ENCODE measurements around the gene LTBP3.

DNA sequence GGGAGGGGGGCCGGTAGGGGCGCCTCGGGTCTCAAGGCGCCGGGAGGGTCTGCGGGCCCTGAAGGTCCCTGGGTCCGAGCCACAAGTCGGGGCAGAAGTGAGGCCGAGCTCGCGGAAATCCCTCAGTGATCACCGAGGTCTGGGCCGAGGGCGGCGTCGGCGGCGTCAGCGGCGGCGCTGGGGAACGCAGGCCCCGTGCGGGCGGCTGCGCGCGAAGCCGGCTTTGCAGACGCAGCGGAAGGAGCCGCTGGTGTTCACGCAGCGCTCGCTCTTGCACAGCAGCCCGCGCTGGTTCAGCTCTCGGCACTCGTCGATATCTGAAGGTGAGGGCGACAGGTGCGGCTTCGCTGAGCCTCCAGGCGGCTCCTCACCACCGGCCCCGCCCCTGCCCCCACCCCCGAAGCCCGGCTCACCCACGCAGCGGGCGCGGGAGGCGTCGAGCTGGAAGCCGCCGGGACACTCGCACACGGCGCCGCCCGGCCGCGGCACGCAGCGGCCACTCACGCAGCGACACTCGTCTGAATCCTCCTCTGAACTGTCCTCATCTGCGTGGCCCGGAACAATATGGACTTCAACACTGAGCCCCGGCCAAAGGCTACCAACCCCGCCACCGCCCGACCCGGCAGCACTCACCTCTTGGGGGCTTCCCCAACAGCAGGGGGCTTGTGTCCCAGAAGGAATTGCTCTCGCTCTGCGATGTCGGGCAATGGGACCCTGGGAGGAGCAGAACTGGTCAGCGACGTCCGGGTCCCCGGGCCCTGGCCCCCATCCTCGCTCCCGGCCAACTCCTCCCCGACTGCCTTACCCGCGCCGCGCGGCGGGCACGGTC is 19.0 kb downstream of the LTBP3 start:
- TF ChIP-seq, protein P1, sequence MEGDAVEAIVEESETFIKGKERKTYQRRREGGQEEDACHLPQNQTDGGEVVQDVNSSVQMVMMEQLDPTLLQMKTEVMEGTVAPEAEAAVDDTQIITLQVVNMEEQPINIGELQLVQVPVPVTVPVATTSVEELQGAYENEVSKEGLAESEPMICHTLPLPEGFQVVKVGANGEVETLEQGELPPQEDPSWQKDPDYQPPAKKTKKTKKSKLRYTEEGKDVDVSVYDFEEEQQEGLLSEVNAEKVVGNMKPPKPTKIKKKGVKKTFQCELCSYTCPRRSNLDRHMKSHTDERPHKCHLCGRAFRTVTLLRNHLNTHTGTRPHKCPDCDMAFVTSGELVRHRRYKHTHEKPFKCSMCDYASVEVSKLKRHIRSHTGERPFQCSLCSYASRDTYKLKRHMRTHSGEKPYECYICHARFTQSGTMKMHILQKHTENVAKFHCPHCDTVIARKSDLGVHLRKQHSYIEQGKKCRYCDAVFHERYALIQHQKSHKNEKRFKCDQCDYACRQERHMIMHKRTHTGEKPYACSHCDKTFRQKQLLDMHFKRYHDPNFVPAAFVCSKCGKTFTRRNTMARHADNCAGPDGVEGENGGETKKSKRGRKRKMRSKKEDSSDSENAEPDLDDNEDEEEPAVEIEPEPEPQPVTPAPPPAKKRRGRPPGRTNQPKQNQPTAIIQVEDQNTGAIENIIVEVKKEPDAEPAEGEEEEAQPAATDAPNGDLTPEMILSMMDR (IDR thresholded peaks at IDR 0.05) = no peak
- TF ChIP-seq POLR2A (IDR thresholded peaks at IDR 0.05) = no peak
